Hematopoietic multipotent progenitor cell treated with erythropoietin and hydrocortisone succinate and interleukin-3 and kit ligand, for 17 days (in vitro differentiated cells): ENCODE results near the gene GNLY.
"Not testable (repeated sequence)": the region's sequence is repeated elsewhere in the genome, so short reads cannot be mapped to it uniquely, and the experiment has no call there.

Experiments
- DNase-seq: peaks from one replicate; pipeline ENCODE4 v3.0.0-alpha.2; 2015; ENCODE audit warnings: low spot score

GNLY gene

DNA sequence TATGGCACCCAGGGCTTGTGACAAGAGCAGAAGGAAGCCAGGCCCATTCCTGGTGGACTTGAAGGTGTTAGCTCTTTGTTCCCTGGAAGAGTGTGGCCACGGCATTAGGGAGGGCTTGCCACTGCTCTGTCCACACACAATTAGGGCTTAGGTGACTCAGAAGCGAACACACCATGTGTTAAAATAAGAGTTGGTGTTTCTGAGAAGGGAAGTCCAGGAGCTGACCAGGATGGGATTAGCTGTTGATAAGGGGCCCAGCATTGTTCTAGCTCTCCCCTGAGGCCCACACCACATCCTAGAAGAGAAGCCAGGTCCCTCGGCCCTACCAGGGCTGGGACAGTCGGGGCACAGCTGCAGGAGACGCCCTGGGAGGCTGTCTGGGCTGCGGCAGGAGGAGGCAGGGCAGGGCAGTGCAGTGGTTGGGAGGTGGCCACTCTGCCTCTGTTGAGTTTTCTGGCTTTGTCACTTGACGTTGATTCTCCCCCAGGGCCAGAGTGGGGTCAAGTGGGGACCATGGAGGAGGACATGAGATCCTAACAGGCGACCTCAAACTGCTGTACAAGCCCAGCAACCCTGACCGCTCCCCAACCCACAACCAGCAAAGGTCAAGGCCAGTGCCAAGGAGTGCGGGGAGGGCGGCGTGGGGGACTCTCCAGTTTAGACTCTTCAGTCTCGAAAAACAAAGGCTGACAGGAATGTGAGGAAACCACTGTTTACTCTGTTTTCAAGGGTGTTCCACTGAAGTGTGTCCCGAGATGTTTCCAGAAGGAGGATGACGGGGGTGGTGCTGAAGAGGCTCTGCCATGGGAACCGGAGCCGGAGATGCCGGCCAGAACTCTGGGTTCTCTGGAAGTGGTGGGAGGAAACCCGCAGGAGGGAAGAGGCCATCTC, 16.8 kb downstream of the GNLY start:
- DNase-seq, result no peak

- no peak for DNase-seq
Measured at GRCh38 chr2:85711578-85712060, 17.5 kb downstream of the GNLY start.

DNA sequence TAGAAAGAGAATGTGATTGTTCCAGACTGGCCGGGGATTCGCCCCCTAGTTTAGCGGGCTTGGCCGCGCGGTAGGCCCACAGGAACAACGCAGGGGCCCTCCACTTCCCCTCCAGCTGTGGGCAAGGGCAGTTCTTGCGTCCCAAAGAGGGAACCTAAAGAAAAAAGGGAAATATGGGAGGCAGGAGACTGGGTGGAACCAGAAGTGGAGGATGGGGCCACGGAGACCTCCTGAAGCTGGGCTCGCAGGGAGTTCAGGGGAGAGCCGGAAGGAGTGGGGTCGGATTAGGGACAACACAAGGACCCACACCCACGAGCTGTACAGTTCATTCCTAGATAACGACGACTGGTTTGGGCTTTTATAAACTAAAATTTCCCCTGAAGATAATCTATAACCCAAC, 18.2 kb downstream of the GNLY start:
- no peak for DNase-seq

DNA sequence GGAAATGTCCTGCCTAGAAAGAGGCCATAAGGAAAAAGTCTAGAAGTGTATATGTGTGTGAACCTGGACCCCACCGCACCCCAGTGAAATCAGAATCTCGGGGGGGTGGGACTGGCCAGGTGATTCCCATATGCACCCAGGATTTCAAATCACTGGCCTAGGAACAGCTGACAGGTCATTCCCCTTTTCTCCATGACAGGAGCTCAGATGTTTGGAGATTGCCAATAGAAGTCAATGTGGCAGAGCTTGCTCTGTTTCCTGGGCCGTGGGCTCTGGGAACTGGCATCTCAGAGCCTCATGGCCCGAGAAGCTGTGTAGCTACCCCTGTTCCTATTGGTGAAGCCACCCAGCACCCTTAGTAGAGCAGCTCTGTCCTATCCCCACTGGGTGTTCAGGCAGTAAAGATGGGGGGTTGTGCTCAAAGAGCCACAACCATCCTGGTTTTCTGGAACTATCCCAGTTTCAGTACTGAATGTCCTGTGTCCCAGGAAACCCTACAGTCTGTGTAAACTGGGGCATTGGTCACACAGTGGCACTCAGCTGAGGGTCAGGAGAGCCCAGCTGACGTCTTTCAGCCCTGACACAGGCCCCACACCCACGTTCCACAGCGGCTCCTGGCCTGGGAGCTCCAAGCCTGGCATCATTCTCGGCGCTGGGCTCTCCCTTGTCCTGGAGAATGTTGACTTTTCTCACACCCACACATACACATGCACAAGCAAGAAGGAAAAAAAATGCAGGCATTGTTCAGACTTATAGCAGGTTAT, 18.9 kb downstream of the GNLY start:
- DNase-seq, result no peak

GRCh38 chr2:85713836-85714235, 19.7 kb downstream of the GNLY start:
- no peak for DNase-seq

DNA sequence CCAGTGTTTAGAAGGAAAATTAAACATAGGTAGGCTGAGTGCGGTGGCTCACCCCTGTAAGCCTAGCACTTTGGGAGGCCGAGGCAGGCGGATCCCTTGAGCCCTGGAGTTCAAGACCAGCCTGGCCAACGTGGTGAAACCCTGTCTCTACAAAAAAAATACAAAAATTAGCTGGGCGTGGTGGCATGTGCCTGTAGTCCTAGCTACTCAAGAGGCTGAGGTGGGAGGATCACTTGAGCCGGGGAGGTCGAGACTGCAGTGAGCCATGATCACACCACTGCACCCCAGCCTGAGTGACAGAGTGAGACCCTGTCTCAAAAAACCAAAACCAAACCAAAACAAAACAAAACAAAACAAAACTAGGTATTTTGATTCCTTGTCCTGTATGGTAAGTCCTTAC, 20.3 kb downstream of the GNLY start:
- DNase-seq, result not testable (repeated sequence)

DNA sequence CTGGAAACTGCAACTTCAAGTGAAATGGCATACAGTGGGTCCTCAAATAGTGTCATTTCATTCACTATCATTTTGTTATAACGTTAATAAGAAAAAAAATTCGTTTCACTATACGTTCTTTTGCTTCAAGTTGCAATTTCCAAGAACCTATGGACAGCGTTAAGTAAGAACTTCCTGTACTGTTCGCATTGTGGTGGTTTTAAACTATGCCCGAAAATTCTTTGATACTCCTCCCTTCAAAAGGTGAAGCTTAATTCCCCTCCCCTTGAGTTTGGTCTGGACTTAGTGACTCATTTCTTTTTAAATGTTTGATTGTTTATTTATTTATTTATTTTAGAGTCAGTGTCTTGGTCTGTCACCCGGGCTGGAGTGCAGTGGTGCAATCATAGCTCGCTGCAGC, 20.7 kb downstream of the GNLY start:
- DNase-seq, result no peak

- DNase-seq, result no peak
Measured at GRCh38 chr2:85716346-85716914, 22.3 kb downstream of the GNLY start.

GRCh38 chr2:85717308-85718008, 23.3 kb downstream of the GNLY start:
- DNase-seq, result no peak

GRCh38 chr2:85718009-85718391, 23.8 kb downstream of the GNLY start:
- DNase-seq, result no peak

DNA sequence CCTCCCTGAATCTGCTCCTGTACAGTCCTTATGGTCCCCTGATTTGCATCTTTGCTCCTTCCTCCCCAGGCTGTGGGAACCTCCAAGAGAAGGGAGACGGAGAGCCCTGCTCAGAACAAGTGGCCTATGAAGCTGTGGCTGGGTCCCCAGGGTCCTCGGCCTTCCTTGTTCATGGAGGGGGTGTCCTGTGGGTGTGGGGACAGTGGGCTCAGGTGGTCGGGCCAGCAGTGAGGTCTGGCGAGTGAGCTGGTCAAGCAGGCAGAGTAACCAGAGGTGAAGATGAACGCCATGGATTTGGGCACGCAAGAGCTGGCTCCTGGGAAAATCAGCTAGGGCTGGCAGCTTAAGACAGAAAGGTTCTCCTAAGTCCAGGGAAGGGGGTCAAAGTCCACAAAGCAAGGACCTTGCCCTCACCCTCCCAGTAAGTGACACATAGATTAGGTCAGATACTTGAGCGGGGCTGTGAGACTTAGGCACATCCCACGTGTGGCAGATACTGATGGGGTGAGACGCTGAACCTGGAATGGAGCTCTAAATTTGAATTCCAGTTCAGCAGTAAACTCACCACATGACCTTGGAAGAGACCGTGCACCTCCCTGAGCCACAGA, 24.8 kb downstream of the GNLY start:
- DNase-seq, result no peak

- DNase-seq, result no peak
Measured at GRCh38 chr2:85719609-85720240, 25.6 kb downstream of the GNLY start.

- DNase-seq, result no peak
Measured at GRCh38 chr2:85720533-85720932, 26.4 kb downstream of the GNLY start.

DNA sequence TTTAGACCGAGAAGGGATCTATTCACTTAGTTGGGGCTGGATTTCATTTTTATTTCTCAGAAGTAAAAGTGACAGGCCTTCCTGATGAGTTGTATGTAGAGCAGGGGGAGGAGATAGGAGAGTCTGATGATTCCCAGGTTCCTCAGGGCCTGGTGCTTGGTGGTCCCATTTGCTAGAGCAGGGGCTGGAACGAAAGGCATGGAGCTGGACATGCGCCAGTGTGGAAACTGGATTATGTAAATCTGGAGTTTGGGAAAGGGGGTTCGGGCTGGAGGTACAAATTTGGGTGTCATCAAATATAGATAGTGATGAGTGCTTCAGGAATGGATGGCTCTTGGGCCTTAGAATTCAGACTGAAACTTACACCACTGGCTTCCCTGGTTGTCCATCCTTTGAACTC, 27.5 kb downstream of the GNLY start:
- DNase-seq, result no peak

GRCh38 chr2:85722519-85722918, 28.4 kb downstream of the GNLY start:
- no peak for DNase-seq

- DNase-seq, result no peak
Measured at GRCh38 chr2:85723707-85724360, 29.7 kb downstream of the GNLY start.

DNA sequence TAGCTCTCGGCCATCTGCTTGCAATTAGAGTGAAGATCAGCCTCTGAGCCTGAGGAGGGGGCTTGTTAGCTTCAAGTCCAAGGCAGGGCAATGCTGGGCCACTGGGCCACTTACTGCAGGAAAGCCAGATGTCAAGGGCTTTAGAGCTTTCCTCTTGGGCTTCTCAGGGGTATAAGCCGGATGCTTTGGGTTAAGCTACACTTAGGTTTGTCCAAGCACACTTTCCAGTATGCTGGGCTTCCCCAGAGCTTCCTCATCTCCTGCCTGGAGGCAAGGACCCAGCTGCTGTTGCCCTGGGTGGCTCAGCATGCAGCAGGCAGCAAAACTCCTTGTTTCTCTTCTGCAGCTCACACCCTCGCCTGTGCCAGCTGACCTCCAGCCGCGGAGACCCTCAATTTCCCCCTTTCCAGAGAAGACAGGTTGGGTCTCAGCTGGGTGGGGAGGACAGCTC, 30.6 kb downstream of the GNLY start:
- DNase-seq, result no peak

DNA sequence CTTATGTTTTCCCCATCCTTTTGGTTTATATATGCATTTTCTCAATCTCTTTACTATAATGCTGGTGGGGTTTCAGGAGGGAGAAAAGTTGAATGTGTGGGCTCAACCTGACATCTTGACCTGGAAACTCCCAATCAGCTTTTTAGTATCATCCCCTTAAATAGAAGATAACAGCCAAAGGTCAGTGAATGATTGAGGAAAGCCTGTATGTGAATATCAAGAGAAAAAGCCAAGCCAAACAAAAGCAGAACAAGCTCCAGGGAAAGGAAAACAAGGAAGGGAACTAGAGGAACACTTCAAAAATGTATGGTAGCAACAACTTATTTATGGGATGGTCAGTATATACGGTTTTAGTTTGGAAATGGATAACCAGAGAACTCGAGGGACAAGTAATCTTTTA, 31.3 kb downstream of the GNLY start:
- DNase-seq, result no peak

DNA sequence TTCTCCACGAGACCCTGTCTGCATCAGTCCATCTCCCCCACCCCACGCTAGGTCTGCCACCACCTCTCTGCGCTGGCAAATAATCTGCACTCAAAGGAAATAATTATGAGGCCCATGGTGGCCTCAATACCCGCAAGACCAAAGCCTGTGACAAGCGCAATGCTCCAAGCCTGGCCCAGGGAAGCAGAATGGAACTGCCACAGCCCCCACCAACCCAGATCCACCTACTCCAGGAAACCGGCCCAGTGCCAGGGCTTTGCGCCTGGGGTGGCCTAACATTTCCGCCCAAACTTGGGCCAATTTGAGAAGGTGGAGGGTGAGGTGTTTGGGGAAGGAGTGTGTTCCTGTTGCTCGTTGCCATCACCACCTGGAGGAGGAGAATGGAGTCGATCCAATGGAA, 33.6 kb downstream of the GNLY start:
- no peak for DNase-seq

GRCh38 chr2:85728342-85728741, 34.2 kb downstream of the GNLY start:
- DNase-seq, result no peak
